T-helper 17 cell (primary cell): ENCODE results near the gene C6orf163. TPM values are rescaled to one million over a fixed set of nuclear protein-coding genes. Genes with fewer than 3 reads are reported as not detected.
A peak's percentile ranks its signal among the peaks of the same experiment; 100 is the strongest.

Source experiments
- ATAC-seq: fragments of 150-1000 bp; cut with Tn5 transposase; 2 replicates; pipeline ENCODE4 v1.10.0; 2021; ENCODE audit warnings: mild to moderate bottlenecking, moderate library complexity
- DNase-seq, 3 donors: peaks; one replicate each; pipeline versions ENCODE4 v3.0.0 to v3.0.0-alpha.2; 2020 to 2021
- H3K9me3 ChIP-seq: one replicate; pipeline ENCODE4 v1.7.0; 2013; ENCODE audit warnings: low read length, mild to moderate bottlenecking; ENCODE audit not compliant: control insufficient read depth, poor library complexity, severe bottlenecking
- H3K27ac Mint-ChIP-seq: one replicate; pipeline ENCODE4 v1.8.0; 2022; ENCODE audit warnings: mild to moderate bottlenecking, moderate library complexity, mixed read lengths
- H3K27me3 Mint-ChIP-seq: one replicate; pipeline ENCODE4 v1.8.0; 2022; ENCODE audit warnings: mixed read lengths
- H3K36me3 Mint-ChIP-seq: one replicate; pipeline ENCODE4 v1.8.0; 2022; ENCODE audit warnings: low read depth, mixed read lengths
- H3K4me1 Mint-ChIP-seq: one replicate; pipeline ENCODE4 v1.8.0; 2022; ENCODE audit warnings: mild to moderate bottlenecking, mixed read lengths
- H3K4me3 Mint-ChIP-seq: one replicate; pipeline ENCODE4 v1.8.0; 2022; ENCODE audit warnings: mild to moderate bottlenecking, moderate library complexity, mixed read lengths
- total RNA-seq, 4 donors: library from RNA in 2 of 4; stranded (reverse) in 2 of 4; gene quantifications; one replicate each; pipeline ENCODE4 v1.2.3 and lab custom pipeline; 2022 to 2026

C6orf163 gene
- total RNA-seq, 2 donors from 2014 or later: 1.8 to 2.4 TPM

DNA sequence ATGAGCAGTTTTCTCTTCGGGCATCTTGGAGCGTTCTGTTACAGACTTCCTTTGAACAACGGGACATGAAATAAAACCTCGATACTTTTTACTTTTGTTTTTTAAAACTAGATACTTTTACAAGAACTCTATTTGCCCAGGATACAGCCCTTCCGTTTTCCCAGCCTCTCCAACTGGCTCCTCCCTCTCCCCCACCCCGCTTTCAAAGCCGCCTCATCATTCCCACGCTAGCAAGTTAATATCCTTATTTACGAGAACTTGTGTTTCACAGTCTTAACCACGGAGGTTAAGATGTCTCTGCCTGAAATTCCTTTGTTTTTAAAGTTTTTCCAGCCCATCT, 62.9 kb downstream of the C6orf163 start:
- Mint-ChIP-seq H3K27me3 (peaks cover 23% of the 10 kb centered on the region), H3K4me1 (peaks cover 8% of the 10 kb centered on the region), H3K4me3 (peak overlapping the region; percentile 90), H3K36me3 (peaks cover 4% of the 10 kb centered on the region), H3K27ac (peak overlapping the region; percentile 82)
- H3K9me3 ChIP-seq: no peaks in the 10 kb centered on the region
- DNase-seq (peak in 1 of 3 donors; percentile 8), ATAC-seq (no peak)

DNA sequence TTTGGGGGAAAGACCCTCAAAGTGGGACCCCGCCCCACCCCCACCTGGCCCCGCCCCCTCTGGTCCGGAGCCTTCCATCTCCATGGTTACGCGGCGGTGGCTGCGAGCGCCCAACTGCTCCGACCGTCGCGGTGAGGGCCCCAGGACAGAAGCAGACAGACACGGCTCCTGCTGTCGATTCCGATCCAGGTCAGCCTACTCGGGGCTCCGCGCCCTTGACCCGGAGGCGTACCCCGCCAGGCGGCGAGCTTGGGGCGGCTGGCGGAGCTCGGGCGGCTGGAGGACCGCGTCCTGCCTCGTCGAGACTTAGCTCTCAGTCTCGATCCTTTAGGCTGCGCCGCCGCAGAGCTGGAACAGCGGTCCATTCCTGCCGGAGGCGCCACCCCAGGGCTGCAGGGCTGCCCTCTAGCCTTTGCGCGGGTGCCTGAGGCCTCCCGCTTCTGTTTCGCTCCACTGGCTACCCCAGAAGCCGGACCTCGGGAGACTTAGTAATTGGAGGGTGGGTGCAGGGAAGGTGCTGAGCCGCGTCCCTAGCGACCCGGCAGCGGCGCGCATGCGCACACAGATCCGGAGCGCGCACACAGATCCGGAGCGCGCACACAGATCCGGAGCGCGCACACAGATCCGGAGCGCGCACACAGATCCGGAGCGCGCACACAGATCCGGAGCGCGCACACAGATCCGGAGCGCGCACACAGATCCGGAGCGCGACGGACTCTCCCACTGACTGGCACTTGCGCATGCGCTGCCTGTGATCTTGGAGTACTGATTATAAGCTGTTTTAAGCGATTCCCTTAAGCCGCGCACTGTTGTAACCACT, 63.5 kb downstream of the C6orf163 start, which contains the start of gene CFAP206:
CFAP206 (plus strand) TSS at position 72 of the 820 bp plus-strand sequence. CDS start 1,868 bp downstream, outside the sequence.
- peak within 1 kb of the TSS; percentile 90 for H3K4me3 Mint-ChIP-seq
- H3K27ac Mint-ChIP-seq: peak within 1 kb of the TSS; percentile 82
- no peaks in the 10 kb centered on the region for H3K9me3 ChIP-seq
- DNase-seq (peak; percentile 61 to 71 (median 70)), ATAC-seq (peak; percentile 86)
- H3K36me3 Mint-ChIP-seq: peaks cover 4% of the 10 kb centered on the region
- peaks cover 8% of the 10 kb centered on the region for H3K4me1 Mint-ChIP-seq
- H3K27me3 Mint-ChIP-seq: peaks cover 29% of the 10 kb centered on the region

DNA sequence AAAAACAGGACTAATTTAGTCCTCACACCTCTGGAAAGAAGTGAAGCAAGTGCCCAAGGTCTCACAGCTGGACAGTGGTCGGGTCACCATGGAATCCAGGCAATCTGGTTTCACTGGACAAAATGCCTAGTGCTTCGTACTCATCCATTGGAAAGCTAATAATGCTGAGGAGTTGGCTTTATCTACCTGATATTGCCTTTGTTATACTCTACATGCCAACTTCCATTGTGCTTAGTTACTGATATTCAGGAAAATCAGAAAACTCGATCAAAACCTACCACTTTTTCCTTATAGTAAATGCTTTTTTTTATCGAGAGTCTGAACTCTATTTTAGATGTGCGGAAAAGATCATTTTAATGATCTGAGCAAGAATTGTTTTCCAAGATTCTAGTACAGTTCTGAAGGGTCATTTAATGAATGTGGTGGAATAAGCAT, 64.1 kb downstream of the C6orf163 start:
- peaks cover 30% of the 10 kb centered on the region for H3K27me3 Mint-ChIP-seq
- no peaks in the 10 kb centered on the region for H3K9me3 ChIP-seq
- H3K4me1 Mint-ChIP-seq: peaks cover 8% of the 10 kb centered on the region
- ATAC-seq (no peak), DNase-seq (no peak)
- H3K4me3 Mint-ChIP-seq: peak overlapping the region; percentile 90
- peaks cover 4% of the 10 kb centered on the region for H3K36me3 Mint-ChIP-seq
- peak overlapping the region; percentile 82 for H3K27ac Mint-ChIP-seq

Other genes starting within 250 kb of the C6orf163 start
- gene CGA, start 249.7 kb upstream of the C6orf163 start, total RNA-seq: under 1 TPM in 1 of 2 donors, not detected in 1; 0.40 TPM
- gene ZNF292, start 189.2 kb upstream of the C6orf163 start, total RNA-seq: 100 to 1,000 TPM in 1 of 2 donors, 10 to 100 TPM in 1; 88.3 to 103 TPM
- gene SMIM8, start 22.2 kb upstream of the C6orf163 start, total RNA-seq: 1 to 10 TPM; 5.8 to 7.0 TPM
- not detected for gene GJB7, start 15.5 kb upstream of the C6orf163 start, total RNA-seq
- gene CFAP206, start 63.2 kb downstream of the C6orf163 start, total RNA-seq: under 1 TPM in 1 of 2 donors, not detected in 1; 0.30 TPM
- 10 to 100 TPM in 1 of 2 donors, 1 to 10 TPM in 1; 9.7 to 10.2 TPM for gene SLC35A1, start 128.2 kb downstream of the C6orf163 start, total RNA-seq
- 10 to 100 TPM; 22.8 to 26.6 TPM for gene RARS2, start 245.2 kb downstream of the C6orf163 start, total RNA-seq
- gene ORC3, start 245.3 kb downstream of the C6orf163 start, total RNA-seq: 10 to 100 TPM; 14.3 to 14.4 TPM